KMS-11 (cell line): ENCODE results near the gene SLC36A4.
A peak's percentile ranks its signal among the peaks of the same experiment; 100 is the strongest.
"Not testable (repeated sequence)": the region's sequence is repeated elsewhere in the genome, so short reads cannot be mapped to it uniquely, and the experiment has no call there.

Experiments used
- H2AFZ ChIP-seq: fragments of 200-600 bp; sonication (generic); 2 replicates; pipeline ENCODE4 v1.6.1; 2016; ENCODE audit warnings: antibody characterized with exemption, mixed run types, low read depth
- H3K27ac ChIP-seq: fragments of 200-600 bp; sonication (generic); 2 replicates; pipeline ENCODE4 v1.6.1; 2016; ENCODE audit warnings: mild to moderate bottlenecking, mixed run types
- H3K27me3 ChIP-seq: fragments of 200-600 bp; sonication (generic); 2 replicates; pipeline ENCODE4 v1.6.1; 2017; ENCODE audit warnings: mild to moderate bottlenecking, low read depth, mixed run types, moderate library complexity; ENCODE audit not compliant: insufficient read depth
- H3K36me3 ChIP-seq: fragments of 200-600 bp; sonication (generic); 2 replicates; pipeline ENCODE4 v1.6.1; 2017; ENCODE audit warnings: mild to moderate bottlenecking, mixed run types; ENCODE audit not compliant: insufficient read depth
- H3K4me1 ChIP-seq: fragments of 200-600 bp; sonication (generic); 2 replicates; pipeline ENCODE4 v1.6.1; 2016; ENCODE audit warnings: mild to moderate bottlenecking, low read depth, mixed run types; ENCODE audit not compliant: poor library complexity, severe bottlenecking
- H3K4me2 ChIP-seq: fragments of 200-600 bp; sonication (generic); 2 replicates; pipeline ENCODE4 v1.7.0; 2016; ENCODE audit warnings: mild to moderate bottlenecking, mixed run types
- H3K4me3 ChIP-seq: fragments of 200-600 bp; sonication (generic); IDR thresholded peaks from 2 replicates; pipeline ENCODE4 v1.6.1; 2017; ENCODE audit warnings: low read depth, low read length, mixed read lengths; ENCODE audit not compliant: insufficient read depth
- H3K79me2 ChIP-seq: fragments of 200-600 bp; sonication (generic); 2 replicates; pipeline ENCODE4 v1.6.1; 2016; ENCODE audit warnings: low read depth, mixed run types; ENCODE audit not compliant: insufficient read depth
- H3K9ac ChIP-seq: fragments of 200-600 bp; sonication (generic); 2 replicates; pipeline ENCODE4 v1.6.1; 2016; ENCODE audit warnings: mild to moderate bottlenecking, mixed run types
- H4K20me1 ChIP-seq: fragments of 200-600 bp; sonication (generic); 2 replicates; pipeline ENCODE4 v1.6.1; 2016; ENCODE audit warnings: mild to moderate bottlenecking, mixed run types; ENCODE audit not compliant: insufficient read depth
- TF ChIP-seq, protein P1 (sequence below): fragments of 200-600 bp; sonication (generic); conservative IDR thresholded peaks from 2 replicates; pipeline ENCODE4 v1.6.1; 2017; ENCODE audit warnings: low read depth, mild to moderate bottlenecking, antibody characterized with exemption, low read length, moderate library complexity, mixed read lengths

Gene SLC36A4

DNA sequence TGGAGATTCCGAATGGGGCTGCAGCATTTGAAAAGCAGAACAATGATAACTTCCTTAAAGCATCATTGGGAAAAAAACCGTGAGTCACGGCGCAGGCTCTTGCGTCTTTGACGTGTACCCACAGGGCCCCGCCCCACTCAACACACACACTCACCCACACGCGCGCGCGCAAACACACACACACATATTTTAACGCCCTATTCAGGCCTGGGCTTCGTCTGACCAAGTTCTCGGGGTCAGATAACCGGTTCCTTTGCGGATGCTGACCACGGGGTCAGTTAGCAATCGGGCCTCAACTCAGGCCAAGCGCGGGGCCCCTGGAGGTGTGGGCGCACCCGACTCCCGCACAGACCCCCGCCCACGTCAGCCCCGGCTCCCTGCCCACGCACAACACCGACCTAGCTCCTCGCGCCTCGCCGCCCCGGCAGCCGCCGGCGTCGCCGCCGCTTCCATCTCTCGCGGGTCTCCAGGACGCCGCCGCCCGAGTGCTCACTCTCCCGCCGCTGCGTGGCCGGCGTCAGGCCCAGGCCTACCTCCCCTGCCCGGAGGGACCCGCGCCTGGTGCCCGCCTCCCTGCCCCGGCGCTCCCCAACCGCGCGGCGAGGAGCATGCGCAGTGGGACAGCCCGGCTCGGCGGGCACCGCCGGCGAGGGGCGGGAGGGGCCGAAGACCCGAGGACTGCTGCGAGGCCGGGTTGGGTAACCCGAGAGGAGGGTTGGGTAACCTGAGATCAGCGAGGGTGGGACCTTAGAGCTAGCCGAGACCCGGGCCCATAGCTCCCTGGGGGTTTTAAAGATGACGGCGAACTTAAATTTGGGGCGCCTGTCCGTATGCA, at the start of gene SLC36A4:
SLC36A4 (minus strand) TSS at position 612 of the 835 bp plus-strand sequence; CDS start at position 453, 159 bp downstream.
- H3K4me3 ChIP-seq, result no peak within 1 kb of the TSS
- H3K4me1 ChIP-seq, result no peaks in the 10 kb centered on the region
- peak within 1 kb of the TSS; percentile 64 for H3K4me2 ChIP-seq
- peak within 1 kb of the TSS; percentile 80 for H3K9ac ChIP-seq
- TF ChIP-seq, protein P1, sequence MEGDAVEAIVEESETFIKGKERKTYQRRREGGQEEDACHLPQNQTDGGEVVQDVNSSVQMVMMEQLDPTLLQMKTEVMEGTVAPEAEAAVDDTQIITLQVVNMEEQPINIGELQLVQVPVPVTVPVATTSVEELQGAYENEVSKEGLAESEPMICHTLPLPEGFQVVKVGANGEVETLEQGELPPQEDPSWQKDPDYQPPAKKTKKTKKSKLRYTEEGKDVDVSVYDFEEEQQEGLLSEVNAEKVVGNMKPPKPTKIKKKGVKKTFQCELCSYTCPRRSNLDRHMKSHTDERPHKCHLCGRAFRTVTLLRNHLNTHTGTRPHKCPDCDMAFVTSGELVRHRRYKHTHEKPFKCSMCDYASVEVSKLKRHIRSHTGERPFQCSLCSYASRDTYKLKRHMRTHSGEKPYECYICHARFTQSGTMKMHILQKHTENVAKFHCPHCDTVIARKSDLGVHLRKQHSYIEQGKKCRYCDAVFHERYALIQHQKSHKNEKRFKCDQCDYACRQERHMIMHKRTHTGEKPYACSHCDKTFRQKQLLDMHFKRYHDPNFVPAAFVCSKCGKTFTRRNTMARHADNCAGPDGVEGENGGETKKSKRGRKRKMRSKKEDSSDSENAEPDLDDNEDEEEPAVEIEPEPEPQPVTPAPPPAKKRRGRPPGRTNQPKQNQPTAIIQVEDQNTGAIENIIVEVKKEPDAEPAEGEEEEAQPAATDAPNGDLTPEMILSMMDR, result no peak
- peak within 1 kb of the TSS; percentile 66; the same call in 1 of the 2 replicates for H2AFZ ChIP-seq
- H3K79me2 ChIP-seq, result no peaks in the 10 kb centered on the region
- H4K20me1 ChIP-seq, result no peaks in the 10 kb centered on the region
- H3K36me3 ChIP-seq, result no peaks in the 10 kb centered on the region
- H3K27me3 ChIP-seq, result no peaks in the 10 kb centered on the region
- peak within 1 kb of the TSS; percentile 66 for H3K27ac ChIP-seq

DNA sequence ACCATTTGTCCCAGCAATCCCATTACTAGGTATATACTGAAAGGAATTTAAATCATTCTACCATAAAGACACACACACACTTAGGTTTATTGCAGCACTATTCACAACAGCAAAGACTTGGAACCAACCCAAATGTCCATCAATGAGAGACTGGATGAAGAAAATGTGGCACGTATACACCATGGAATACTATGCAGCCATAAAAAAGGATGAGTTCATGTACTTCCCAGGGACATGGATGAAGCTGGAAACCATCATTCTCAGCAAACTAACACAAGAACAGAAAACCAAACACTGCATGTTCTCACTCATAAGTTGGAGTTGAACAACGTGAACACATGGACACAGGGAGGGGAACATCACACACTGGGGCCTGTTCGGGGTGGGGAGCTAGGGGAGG, 49.0 kb upstream of the SLC36A4 start:
- not testable (repeated sequence) for H3K79me2 ChIP-seq, H3K4me1 ChIP-seq, H3K27me3 ChIP-seq, H2AFZ ChIP-seq, H3K4me2 ChIP-seq, H3K36me3 ChIP-seq, H3K9ac ChIP-seq, H3K4me3 ChIP-seq, H4K20me1 ChIP-seq, H3K27ac ChIP-seq

DNA sequence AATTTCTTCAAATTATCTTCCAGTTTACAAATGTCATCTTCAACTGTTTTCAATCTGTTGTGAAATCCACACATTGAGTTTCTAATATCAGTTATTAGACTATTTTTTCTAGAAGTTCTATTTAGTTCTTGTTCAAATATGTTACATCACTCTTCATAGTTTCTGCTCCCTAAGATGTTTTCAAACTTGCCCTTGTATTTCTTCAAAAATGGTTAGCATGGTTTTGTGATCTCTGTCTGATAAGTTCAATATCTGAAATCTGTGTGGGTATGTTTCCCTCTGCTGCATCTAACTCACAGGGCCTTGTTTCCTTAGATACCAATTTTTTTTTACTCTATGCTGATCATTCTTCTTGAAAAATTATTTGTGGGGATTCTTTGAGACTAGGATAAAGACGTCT, 46.2 kb upstream of the SLC36A4 start:
- Histone ChIP-seq H4K20me1 (no peaks in the 10 kb centered on the region), H3K79me2 (no peaks in the 10 kb centered on the region), H3K9ac (no peak overlapping the region), H3K36me3 (no peaks in the 10 kb centered on the region), H2AFZ (no peak overlapping the region), H3K4me2 (no peak overlapping the region), H3K4me1 (no peaks in the 10 kb centered on the region), H3K4me3 (no peak overlapping the region), H3K27me3 (no peaks in the 10 kb centered on the region), H3K27ac (no peak overlapping the region)
- TF ChIP-seq, protein P1, result no peak

DNA sequence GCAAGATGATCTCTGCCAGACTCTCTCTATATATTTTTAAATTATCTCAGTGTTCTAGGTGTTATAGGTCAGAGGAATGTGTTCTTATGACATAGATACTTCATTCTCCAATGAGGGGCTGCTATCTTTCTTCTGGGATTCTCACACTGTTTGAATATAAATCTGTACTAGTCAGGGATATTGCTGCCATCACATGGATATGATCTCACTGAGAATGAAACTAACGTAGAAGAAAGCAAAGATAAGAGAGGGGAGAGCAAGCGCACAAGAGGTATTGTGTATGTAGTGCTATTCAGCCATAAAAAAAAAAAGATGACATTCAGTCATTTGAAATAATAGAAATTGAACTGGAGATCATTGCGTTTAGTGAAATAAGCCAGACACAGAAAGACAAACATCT, 42.2 kb upstream of the SLC36A4 start:
- Histone ChIP-seq H3K79me2 (no peaks in the 10 kb centered on the region), H3K27ac (no peak overlapping the region), H3K9ac (no peak overlapping the region), H3K36me3 (no peaks in the 10 kb centered on the region), H3K4me3 (no peak overlapping the region), H3K27me3 (no peaks in the 10 kb centered on the region), H2AFZ (no peak overlapping the region), H3K4me1 (no peaks in the 10 kb centered on the region), H4K20me1 (no peaks in the 10 kb centered on the region), H3K4me2 (no peak overlapping the region)
- TF ChIP-seq, protein P1, result no peak

DNA sequence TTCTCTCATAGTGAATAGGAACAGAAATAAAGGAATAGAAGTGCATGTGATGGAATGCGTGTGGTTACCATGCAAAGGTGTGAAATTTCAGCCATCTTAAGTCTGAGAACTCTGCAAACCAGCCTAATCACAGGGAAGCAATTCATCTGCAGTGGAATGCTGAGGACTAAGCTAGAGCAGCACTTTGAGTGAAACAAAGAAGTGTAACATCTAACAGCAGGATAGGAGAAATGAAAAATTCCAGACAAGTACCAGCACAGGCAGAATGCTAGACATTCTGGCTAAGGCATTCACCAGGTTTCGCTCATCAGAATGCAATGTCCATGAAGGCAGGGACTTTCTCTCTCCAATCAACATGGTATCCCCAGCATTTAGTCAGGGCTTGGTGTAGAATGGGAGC, 41.2 kb upstream of the SLC36A4 start:
- TF ChIP-seq, protein P1, result no peak
- Histone ChIP-seq H4K20me1 (no peaks in the 10 kb centered on the region), H2AFZ (no peak overlapping the region), H3K4me1 (peaks cover 2% of the 10 kb centered on the region), H3K4me3 (no peak overlapping the region), H3K36me3 (no peaks in the 10 kb centered on the region), H3K9ac (no peak overlapping the region), H3K4me2 (no peak overlapping the region), H3K27me3 (no peaks in the 10 kb centered on the region), H3K79me2 (no peaks in the 10 kb centered on the region), H3K27ac (no peak overlapping the region)
